Measurements from ENCODE around the gene CDKL2.

- TF ChIP-seq, protein P1, sequence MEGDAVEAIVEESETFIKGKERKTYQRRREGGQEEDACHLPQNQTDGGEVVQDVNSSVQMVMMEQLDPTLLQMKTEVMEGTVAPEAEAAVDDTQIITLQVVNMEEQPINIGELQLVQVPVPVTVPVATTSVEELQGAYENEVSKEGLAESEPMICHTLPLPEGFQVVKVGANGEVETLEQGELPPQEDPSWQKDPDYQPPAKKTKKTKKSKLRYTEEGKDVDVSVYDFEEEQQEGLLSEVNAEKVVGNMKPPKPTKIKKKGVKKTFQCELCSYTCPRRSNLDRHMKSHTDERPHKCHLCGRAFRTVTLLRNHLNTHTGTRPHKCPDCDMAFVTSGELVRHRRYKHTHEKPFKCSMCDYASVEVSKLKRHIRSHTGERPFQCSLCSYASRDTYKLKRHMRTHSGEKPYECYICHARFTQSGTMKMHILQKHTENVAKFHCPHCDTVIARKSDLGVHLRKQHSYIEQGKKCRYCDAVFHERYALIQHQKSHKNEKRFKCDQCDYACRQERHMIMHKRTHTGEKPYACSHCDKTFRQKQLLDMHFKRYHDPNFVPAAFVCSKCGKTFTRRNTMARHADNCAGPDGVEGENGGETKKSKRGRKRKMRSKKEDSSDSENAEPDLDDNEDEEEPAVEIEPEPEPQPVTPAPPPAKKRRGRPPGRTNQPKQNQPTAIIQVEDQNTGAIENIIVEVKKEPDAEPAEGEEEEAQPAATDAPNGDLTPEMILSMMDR (IDR thresholded peaks at IDR 0.05), result no peak
- no peak for TF ChIP-seq POLR2A (IDR thresholded peaks at IDR 0.05)
- TF ChIP-seq POLR2AphosphoS5 (IDR thresholded peaks at IDR 0.05; ENCODE audit: insufficient read depth in 1 of 2, low read depth in 1 of 2), result no peak
These were observed 30.7 kb downstream of the CDKL2 start for GRCh38 chr4:75599647-75600046.

Measured in vagina (tissue), 2 donors.